ENCODE results near the gene AFM.

- TF ChIP-seq CTCF (conservative IDR thresholded peaks at IDR 0.05 in 1 of 2, IDR thresholded peaks at IDR 0.05 in 1 of 2; ENCODE audit: low read depth in 1 of 2, low read length in 2 of 2) (no peak), EZH2 (IDR thresholded peaks at IDR 0.05; ENCODE audit: low read length, missing control alignments) (no peak)
Observed at GRCh38 chr4:73448448-73449203, 32.9 kb upstream of the AFM start.
